ENCODE measurements around the gene RIPK3. TPM values are rescaled to one million over a fixed set of nuclear protein-coding genes. Genes with fewer than 3 reads are reported as not detected.

Gene RIPK3
- total RNA-seq, 4 donors from 2014 or later = 0.29 to 123 (median 6.0) TPM

DNA sequence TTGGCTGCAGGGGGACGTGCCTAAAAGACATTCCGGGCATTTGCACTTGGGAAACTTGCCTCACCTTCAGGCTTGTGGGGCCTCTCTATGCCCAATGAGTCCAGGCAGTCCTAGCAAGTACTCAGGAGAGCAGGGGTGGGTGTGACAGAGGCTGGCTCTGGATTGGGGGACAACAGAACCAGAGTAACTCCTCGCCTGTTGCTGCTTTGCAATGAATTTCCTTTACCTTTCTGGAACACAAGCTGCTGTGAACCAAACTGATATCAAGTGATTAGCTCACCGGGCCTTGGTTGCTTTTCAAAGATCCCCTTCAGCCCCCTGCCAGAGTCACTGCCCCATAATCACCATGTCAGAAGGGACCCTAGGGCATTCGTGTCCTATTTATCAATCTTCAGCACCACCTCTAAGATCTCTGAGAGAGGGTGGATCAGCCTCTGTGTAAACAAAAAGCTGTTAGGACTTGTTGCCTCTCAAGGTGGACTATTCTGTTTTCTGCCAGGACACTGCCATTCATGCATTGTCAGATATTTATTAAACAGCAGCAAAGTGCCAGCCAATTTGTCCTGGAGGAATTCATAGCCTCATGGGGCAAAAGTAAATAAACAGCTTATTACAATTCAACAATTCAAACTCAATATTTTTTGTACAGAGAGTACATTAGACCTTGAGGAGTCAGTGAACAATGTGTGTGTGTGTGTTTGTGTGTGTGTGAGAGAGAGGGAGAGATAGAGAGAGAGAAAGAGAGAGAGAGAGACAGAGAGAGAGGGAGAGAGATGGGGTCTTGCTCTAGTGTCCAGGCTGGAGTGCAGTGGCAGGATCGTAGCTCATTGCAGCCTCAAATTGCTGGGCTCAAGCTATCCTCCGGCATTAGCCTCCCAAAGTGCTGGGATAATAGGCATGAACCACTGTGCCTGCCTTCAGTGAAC is 39.5 kb upstream of the RIPK3 start:
- H3K9me3 ChIP-seq = no peaks in the 10 kb centered on the region

DNA sequence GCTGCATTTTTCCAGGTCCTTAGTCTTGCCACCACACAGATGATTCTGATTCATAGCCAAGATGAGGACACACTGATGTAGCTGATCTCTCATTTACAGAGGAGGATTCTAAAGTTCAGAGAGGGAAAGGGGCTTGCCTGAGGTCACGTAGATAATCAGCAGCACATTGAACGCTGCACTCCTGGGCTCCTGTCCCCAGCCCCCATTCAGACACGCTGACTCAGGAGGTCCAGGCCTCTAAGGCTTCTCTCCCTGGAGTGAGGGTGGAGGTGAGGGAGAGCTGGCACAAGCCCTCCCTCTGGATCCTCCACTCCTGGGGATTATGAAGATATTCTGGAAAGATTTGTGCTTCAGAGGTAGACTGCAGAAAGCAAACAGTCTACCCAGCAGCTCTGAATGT is 38.5 kb upstream of the RIPK3 start:
- no peak for DNase-seq
- Histone ChIP-seq H3K4me1 (no peaks in the 10 kb centered on the region), H3K36me3 (no peaks in the 10 kb centered on the region), H3K27me3 (no peaks in the 10 kb centered on the region), H3K9me3 (no peaks in the 10 kb centered on the region), H3K4me3 (no peak overlapping the region), H3K27ac (no peak overlapping the region)
- intact Hi-C loops (cut with DNase I; ENCODE audit: low total_unique reads) = no loop called here
- TF ChIP-seq, protein P1, sequence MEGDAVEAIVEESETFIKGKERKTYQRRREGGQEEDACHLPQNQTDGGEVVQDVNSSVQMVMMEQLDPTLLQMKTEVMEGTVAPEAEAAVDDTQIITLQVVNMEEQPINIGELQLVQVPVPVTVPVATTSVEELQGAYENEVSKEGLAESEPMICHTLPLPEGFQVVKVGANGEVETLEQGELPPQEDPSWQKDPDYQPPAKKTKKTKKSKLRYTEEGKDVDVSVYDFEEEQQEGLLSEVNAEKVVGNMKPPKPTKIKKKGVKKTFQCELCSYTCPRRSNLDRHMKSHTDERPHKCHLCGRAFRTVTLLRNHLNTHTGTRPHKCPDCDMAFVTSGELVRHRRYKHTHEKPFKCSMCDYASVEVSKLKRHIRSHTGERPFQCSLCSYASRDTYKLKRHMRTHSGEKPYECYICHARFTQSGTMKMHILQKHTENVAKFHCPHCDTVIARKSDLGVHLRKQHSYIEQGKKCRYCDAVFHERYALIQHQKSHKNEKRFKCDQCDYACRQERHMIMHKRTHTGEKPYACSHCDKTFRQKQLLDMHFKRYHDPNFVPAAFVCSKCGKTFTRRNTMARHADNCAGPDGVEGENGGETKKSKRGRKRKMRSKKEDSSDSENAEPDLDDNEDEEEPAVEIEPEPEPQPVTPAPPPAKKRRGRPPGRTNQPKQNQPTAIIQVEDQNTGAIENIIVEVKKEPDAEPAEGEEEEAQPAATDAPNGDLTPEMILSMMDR (IDR thresholded peaks at IDR 0.05) = no peak

More for the DNA sequence above, 39.5 kb upstream of the RIPK3 start:
- no peaks in the 10 kb centered on the region for H3K36me3 ChIP-seq
- DNase-seq = no peak
- H3K4me3 ChIP-seq = no peak overlapping the region
- H3K4me1 ChIP-seq = no peaks in the 10 kb centered on the region
- TF ChIP-seq POLR2A (IDR thresholded peaks at IDR 0.05) = no peak
- TF ChIP-seq, protein P1 (IDR thresholded peaks at IDR 0.05) = no peak
- no peak overlapping the region for H3K27ac ChIP-seq
- intact Hi-C loops (cut with DNase I; ENCODE audit: low total_unique reads) = no loop called here
- no peaks in the 10 kb centered on the region for H3K27me3 ChIP-seq

DNA sequence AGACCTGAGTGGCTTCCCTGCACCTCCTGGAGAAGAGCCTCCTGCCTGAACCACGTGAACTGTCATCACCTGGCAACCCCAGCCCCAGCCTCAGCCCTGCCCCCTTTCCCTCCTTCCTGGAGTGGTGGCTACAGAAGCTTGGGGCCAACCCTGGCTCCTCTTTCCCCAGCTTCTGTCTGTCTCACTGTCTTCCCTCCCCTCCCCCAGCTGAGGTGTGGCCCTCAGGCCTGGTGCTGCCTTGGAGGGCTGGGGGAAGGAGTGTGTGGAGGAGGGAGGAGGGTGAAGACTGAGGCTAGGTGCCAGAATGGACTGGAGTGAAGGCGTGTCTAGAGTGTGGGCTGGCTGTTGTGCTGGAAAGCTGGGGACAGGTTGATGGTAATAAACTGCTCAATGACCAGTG is 37.9 kb upstream of the RIPK3 start:
- H3K4me3 ChIP-seq = no peak overlapping the region
- intact Hi-C loops (cut with DNase I; ENCODE audit: low total_unique reads) = no loop called here
- H3K27ac ChIP-seq = peak overlapping the region in 1 of 2 donors; percentile 8
- H3K36me3 ChIP-seq = no peaks in the 10 kb centered on the region
- DNase-seq = no peak
- no peaks in the 10 kb centered on the region for H3K4me1 ChIP-seq
- TF ChIP-seq, protein P1 (IDR thresholded peaks at IDR 0.05) = no peak
- TF ChIP-seq POLR2A (IDR thresholded peaks at IDR 0.05) = no peak
- no peaks in the 10 kb centered on the region for H3K27me3 ChIP-seq
- H3K9me3 ChIP-seq = no peaks in the 10 kb centered on the region

DNA sequence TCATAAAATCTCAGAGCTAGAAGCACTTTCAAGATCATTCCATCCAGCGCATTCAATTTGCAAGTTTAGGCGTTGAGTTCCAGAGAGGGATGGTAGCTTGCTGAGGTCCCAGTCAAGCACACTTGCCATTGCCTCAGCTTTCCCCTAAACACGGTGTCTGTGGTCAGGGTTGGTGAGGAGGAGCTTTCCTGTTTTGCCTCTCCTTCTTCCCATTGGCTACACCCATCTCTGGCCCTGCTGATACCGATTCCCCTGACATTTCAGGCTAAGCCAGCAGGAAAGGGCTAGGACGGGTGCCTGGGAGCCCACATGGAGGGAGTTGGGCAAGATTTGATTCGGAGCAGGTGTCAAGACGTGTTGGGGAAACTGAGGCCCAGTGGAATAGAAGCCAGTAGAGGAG is 37.3 kb upstream of the RIPK3 start:
- intact Hi-C loops (cut with DNase I; ENCODE audit: low total_unique reads) = no loop called here
- peak overlapping the region in 1 of 2 donors; percentile 8 for H3K27ac ChIP-seq
- no peak overlapping the region for H3K4me3 ChIP-seq
- no peak for DNase-seq
- no peaks in the 10 kb centered on the region for H3K27me3 ChIP-seq
- H3K4me1 ChIP-seq = no peaks in the 10 kb centered on the region
- H3K9me3 ChIP-seq = no peaks in the 10 kb centered on the region
- no peak for TF ChIP-seq POLR2A (IDR thresholded peaks at IDR 0.05)
- TF ChIP-seq, protein P1 (IDR thresholded peaks at IDR 0.05) = no peak
- no peaks in the 10 kb centered on the region for H3K36me3 ChIP-seq

DNA sequence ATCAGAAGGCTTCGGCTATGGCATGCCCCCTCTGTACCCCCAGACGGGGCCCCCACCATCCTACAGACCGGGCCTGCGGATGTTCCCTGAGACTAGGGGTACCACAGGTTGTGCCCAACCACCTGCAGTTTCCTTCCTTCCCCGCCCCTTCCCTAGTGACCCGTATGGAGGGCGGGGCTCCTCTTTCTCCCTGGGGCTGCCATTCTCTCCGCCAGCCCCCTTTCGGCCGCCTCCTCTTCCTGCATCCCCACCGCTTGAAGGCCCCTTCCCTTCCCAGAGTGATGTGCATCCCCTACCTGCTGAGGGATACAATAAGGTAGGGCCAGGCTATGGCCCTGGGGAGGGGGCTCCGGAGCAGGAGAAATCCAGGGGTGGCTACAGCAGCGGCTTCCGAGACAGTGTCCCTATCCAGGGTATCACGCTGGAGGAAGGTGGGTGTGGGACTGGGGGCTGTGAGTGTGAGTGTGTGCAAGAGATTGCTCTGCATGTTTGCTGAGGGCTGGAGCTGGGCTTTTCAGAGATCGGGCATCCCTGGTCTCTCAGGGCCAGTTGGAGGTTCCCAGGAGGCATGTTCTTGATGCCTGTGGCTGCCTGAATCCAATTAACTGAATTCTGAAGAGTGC is 36.8 kb upstream of the RIPK3 start:
- intact Hi-C loops (cut with DNase I; ENCODE audit: low total_unique reads) = no loop called here
- no peak for TF ChIP-seq POLR2A (IDR thresholded peaks at IDR 0.05)
- TF ChIP-seq, protein P1 (IDR thresholded peaks at IDR 0.05) = no peak
- H3K36me3 ChIP-seq = no peaks in the 10 kb centered on the region

More for the DNA sequence above, 36.8 kb upstream of the RIPK3 start:
- no peak overlapping the region for H3K4me3 ChIP-seq
- no peaks in the 10 kb centered on the region for H3K27me3 ChIP-seq
- no peaks in the 10 kb centered on the region for H3K4me1 ChIP-seq
- DNase-seq = no peak
- H3K9me3 ChIP-seq = no peaks in the 10 kb centered on the region
- no peak overlapping the region for H3K27ac ChIP-seq
